ENCODE measurements around the gene CALML6. TPM values are rescaled to one million over a fixed set of nuclear protein-coding genes. Genes with fewer than 3 reads are reported as not detected.
A peak's percentile ranks its signal among the peaks of the same experiment; 100 is the strongest.

Gene CALML6
- total RNA-seq, 1 experiment from 2014 or later = not detected

- no peaks in the 10 kb centered on the region for H3K79me2 ChIP-seq (ENCODE audit: low read length)
- peak overlapping the region; percentile 65 for H3K4me2 ChIP-seq (ENCODE audit: low read depth, low read length, poor library complexity, severe bottlenecking)
- no peaks in the 10 kb centered on the region for H3K9me2 ChIP-seq (replicated peaks; ENCODE audit: insufficient read depth, low read length)
- H3K27ac ChIP-seq (ENCODE audit: low read length) = no peak overlapping the region
- no peaks in the 10 kb centered on the region for H3K36me3 ChIP-seq (ENCODE audit: insufficient read depth, low read length)
- peak overlapping the region; percentile 65 for H3K4me3 ChIP-seq (ENCODE audit: low read length)
- H3K27me3 ChIP-seq (ENCODE audit: low read length) = no peaks in the 10 kb centered on the region
- H3K9me3 ChIP-seq (ENCODE audit: low read length) = no peaks in the 10 kb centered on the region
- 0 out of 2 replicates have a peak, but pooled peaks cover 4% of the 10 kb centered on the region for H4K20me1 ChIP-seq (ENCODE audit: insufficient read depth, low read depth, low read length)
- no peak overlapping the region for H3K9ac ChIP-seq (ENCODE audit: low read length)
- H2AFZ ChIP-seq (ENCODE audit: low read length) = peak overlapping the region; percentile 62; the same call in 1 of the 2 replicates
- H3K4me1 ChIP-seq (ENCODE audit: low read length) = peaks cover 9% of the 10 kb centered on the region
- DNase-seq = peak; percentile 100
Observed at GRCh38 chr1:1919304-1920056, 4.4 kb downstream of the CALML6 start.

- H2AFZ ChIP-seq (ENCODE audit: low read length) = no peak overlapping the region
- no peaks in the 10 kb centered on the region for H3K79me2 ChIP-seq (ENCODE audit: low read length)
- no peak overlapping the region for H3K27ac ChIP-seq (ENCODE audit: low read length)
- no peak overlapping the region for H3K4me3 ChIP-seq (ENCODE audit: low read length)
- H3K36me3 ChIP-seq (ENCODE audit: insufficient read depth, low read length) = no peaks in the 10 kb centered on the region
- no peak for DNase-seq
- H4K20me1 ChIP-seq (ENCODE audit: insufficient read depth, low read depth, low read length) = 0 out of 2 replicates have a peak, but pooled peaks cover 4% of the 10 kb centered on the region
- H3K9ac ChIP-seq (ENCODE audit: low read length) = no peak overlapping the region
- H3K9me3 ChIP-seq (ENCODE audit: low read length) = no peaks in the 10 kb centered on the region
- H3K4me2 ChIP-seq (ENCODE audit: low read depth, low read length, poor library complexity, severe bottlenecking) = peak overlapping the region; percentile 52
- peaks cover 9% of the 10 kb centered on the region for H3K4me1 ChIP-seq (ENCODE audit: low read length)
- no peaks in the 10 kb centered on the region for H3K27me3 ChIP-seq (ENCODE audit: low read length)
- no peaks in the 10 kb centered on the region for H3K9me2 ChIP-seq (replicated peaks; ENCODE audit: insufficient read depth, low read length)
Observed at GRCh38 chr1:1920057-1920607, 5.1 kb downstream of the CALML6 start.

- H3K9ac ChIP-seq (ENCODE audit: low read length) = no peak overlapping the region
- no peaks in the 10 kb centered on the region for H3K79me2 ChIP-seq (ENCODE audit: low read length)
- no peaks in the 10 kb centered on the region for H3K36me3 ChIP-seq (ENCODE audit: insufficient read depth, low read length)
- H3K27ac ChIP-seq (ENCODE audit: low read length) = no peak overlapping the region
- H3K9me3 ChIP-seq (ENCODE audit: low read length) = no peaks in the 10 kb centered on the region
- no peaks in the 10 kb centered on the region for H3K9me2 ChIP-seq (replicated peaks; ENCODE audit: insufficient read depth, low read length)
- no peaks in the 10 kb centered on the region for H3K27me3 ChIP-seq (ENCODE audit: low read length)
- peaks cover 9% of the 10 kb centered on the region for H3K4me1 ChIP-seq (ENCODE audit: low read length)
- no peak overlapping the region for H3K4me2 ChIP-seq (ENCODE audit: low read depth, low read length, poor library complexity, severe bottlenecking)
- H2AFZ ChIP-seq (ENCODE audit: low read length) = no peak overlapping the region
- H4K20me1 ChIP-seq (ENCODE audit: insufficient read depth, low read depth, low read length) = 0 out of 2 replicates have a peak, but pooled peaks cover 4% of the 10 kb centered on the region
- no peak overlapping the region for H3K4me3 ChIP-seq (ENCODE audit: low read length)
- DNase-seq = no peak
Observed at GRCh38 chr1:1920608-1921458, 5.8 kb downstream of the CALML6 start.

GRCh38 chr1:1921459-1921862 lies 6.4 kb downstream of the CALML6 start:
- no peak overlapping the region for H2AFZ ChIP-seq (ENCODE audit: low read length)
- H3K27me3 ChIP-seq (ENCODE audit: low read length) = no peaks in the 10 kb centered on the region
- H3K4me2 ChIP-seq (ENCODE audit: low read depth, low read length, poor library complexity, severe bottlenecking) = no peak overlapping the region
- H3K9me2 ChIP-seq (replicated peaks; ENCODE audit: insufficient read depth, low read length) = no peaks in the 10 kb centered on the region
- DNase-seq = no peak
- no peaks in the 10 kb centered on the region for H3K79me2 ChIP-seq (ENCODE audit: low read length)
- H3K9me3 ChIP-seq (ENCODE audit: low read length) = no peaks in the 10 kb centered on the region
- H3K36me3 ChIP-seq (ENCODE audit: insufficient read depth, low read length) = no peaks in the 10 kb centered on the region
- no peak overlapping the region for H3K27ac ChIP-seq (ENCODE audit: low read length)
- no peak overlapping the region for H3K4me3 ChIP-seq (ENCODE audit: low read length)
- H3K9ac ChIP-seq (ENCODE audit: low read length) = no peak overlapping the region
- peaks cover 9% of the 10 kb centered on the region for H3K4me1 ChIP-seq (ENCODE audit: low read length)
- H4K20me1 ChIP-seq (ENCODE audit: insufficient read depth, low read depth, low read length) = 0 out of 2 replicates have a peak, but pooled peaks cover 4% of the 10 kb centered on the region

- Histone ChIP-seq H3K79me2 (ENCODE audit: low read length) (no peaks in the 10 kb centered on the region), H2AFZ (ENCODE audit: low read length) (no peak overlapping the region), H3K27ac (ENCODE audit: low read length) (no peak overlapping the region), H3K9me2 (replicated peaks; ENCODE audit: insufficient read depth, low read length) (no peaks in the 10 kb centered on the region), H3K27me3 (ENCODE audit: low read length) (no peaks in the 10 kb centered on the region), H3K4me3 (ENCODE audit: low read length) (no peak overlapping the region), H3K4me2 (ENCODE audit: low read depth, low read length, poor library complexity, severe bottlenecking) (no peak overlapping the region), H4K20me1 (ENCODE audit: insufficient read depth, low read depth, low read length) (0 out of 2 replicates have a peak, but pooled peaks cover 4% of the 10 kb centered on the region), H3K9me3 (ENCODE audit: low read length) (no peaks in the 10 kb centered on the region), H3K36me3 (ENCODE audit: insufficient read depth, low read length) (no peaks in the 10 kb centered on the region), H3K9ac (ENCODE audit: low read length) (no peak overlapping the region), H3K4me1 (ENCODE audit: low read length) (peaks cover 9% of the 10 kb centered on the region)
- no peak for DNase-seq
Observed at GRCh38 chr1:1921901-1922701, 7.0 kb downstream of the CALML6 start.

GRCh38 chr1:1922702-1922955 lies 7.6 kb downstream of the CALML6 start:
- 0 out of 2 replicates have a peak, but pooled peaks cover 4% of the 10 kb centered on the region for H4K20me1 ChIP-seq (ENCODE audit: insufficient read depth, low read depth, low read length)
- H3K27ac ChIP-seq (ENCODE audit: low read length) = no peak overlapping the region
- H3K27me3 ChIP-seq (ENCODE audit: low read length) = no peaks in the 10 kb centered on the region
- no peak overlapping the region for H2AFZ ChIP-seq (ENCODE audit: low read length)
- no peak for DNase-seq
- no peak overlapping the region for H3K4me3 ChIP-seq (ENCODE audit: low read length)
- peaks cover 9% of the 10 kb centered on the region for H3K4me1 ChIP-seq (ENCODE audit: low read length)
- H3K36me3 ChIP-seq (ENCODE audit: insufficient read depth, low read length) = no peaks in the 10 kb centered on the region
- H3K9ac ChIP-seq (ENCODE audit: low read length) = no peak overlapping the region
- no peaks in the 10 kb centered on the region for H3K79me2 ChIP-seq (ENCODE audit: low read length)
- no peaks in the 10 kb centered on the region for H3K9me2 ChIP-seq (replicated peaks; ENCODE audit: insufficient read depth, low read length)
- H3K9me3 ChIP-seq (ENCODE audit: low read length) = no peaks in the 10 kb centered on the region
- H3K4me2 ChIP-seq (ENCODE audit: low read depth, low read length, poor library complexity, severe bottlenecking) = no peak overlapping the region

GRCh38 chr1:1922956-1923833 lies 8.1 kb downstream of the CALML6 start:
- H3K9me2 ChIP-seq (replicated peaks; ENCODE audit: insufficient read depth, low read length) = no peaks in the 10 kb centered on the region
- H3K79me2 ChIP-seq (ENCODE audit: low read length) = no peaks in the 10 kb centered on the region
- 0 out of 2 replicates have a peak, but pooled peaks cover 4% of the 10 kb centered on the region for H4K20me1 ChIP-seq (ENCODE audit: insufficient read depth, low read depth, low read length)
- no peaks in the 10 kb centered on the region for H3K36me3 ChIP-seq (ENCODE audit: insufficient read depth, low read length)
- no peaks in the 10 kb centered on the region for H3K27me3 ChIP-seq (ENCODE audit: low read length)
- no peak for DNase-seq
- no peak overlapping the region for H2AFZ ChIP-seq (ENCODE audit: low read length)
- no peak overlapping the region for H3K4me3 ChIP-seq (ENCODE audit: low read length)
- no peak overlapping the region for H3K9ac ChIP-seq (ENCODE audit: low read length)
- no peaks in the 10 kb centered on the region for H3K9me3 ChIP-seq (ENCODE audit: low read length)
- no peak overlapping the region for H3K4me2 ChIP-seq (ENCODE audit: low read depth, low read length, poor library complexity, severe bottlenecking)
- H3K4me1 ChIP-seq (ENCODE audit: low read length) = peaks cover 9% of the 10 kb centered on the region
- no peak overlapping the region for H3K27ac ChIP-seq (ENCODE audit: low read length)

Data from Karpas-422 (cell line).